Globus pallidus (tissue), 1 donor: ENCODE results near the gene CDH4.

Experiments used
- DNase-seq: peaks from one replicate; pipeline ENCODE4 v3.0.0-alpha.2; 2015; ENCODE audit warnings: low spot score

Gene CDH4

DNA sequence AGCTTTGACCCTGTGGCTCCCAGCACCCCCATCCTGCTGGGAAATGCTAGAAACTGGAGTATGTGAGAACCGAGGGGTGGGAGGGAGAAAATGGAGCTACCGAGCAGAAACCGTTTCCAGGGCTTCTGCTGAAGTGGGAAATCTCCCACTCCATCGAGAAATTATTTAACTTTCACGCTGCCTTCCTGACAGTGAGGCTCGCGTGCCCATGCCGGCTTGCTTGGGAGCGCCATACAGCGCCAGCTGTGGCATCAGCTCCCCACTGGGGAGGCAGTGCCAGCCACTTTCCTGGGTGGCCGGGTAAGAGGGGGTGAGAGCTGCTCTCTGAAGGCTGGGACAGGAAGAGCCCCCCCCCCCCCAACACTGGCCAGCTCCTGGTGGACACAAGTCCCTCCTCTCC is 544.7 kb downstream of the CDH4 start:
- DNase-seq = no peak

DNA sequence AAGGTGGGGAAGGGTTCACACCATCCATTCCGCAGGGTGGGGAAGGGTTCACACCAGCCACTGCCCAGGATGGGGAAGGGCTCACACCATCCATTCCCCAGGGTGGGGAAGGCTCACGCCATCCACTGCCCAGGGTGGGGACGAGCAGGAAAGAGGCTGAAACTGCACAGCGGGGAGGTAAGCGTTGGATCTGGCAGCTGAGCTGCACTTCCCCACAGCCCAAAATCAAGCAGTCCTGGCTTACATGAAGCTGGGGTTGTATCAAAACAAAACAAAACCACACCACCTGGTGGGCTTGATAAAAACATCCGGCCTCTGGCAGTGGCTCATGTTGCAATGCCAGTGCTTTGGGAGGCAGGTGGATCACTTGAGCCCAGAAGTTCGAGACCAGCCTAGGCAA is 545.1 kb downstream of the CDH4 start:
- no peak for DNase-seq

DNA sequence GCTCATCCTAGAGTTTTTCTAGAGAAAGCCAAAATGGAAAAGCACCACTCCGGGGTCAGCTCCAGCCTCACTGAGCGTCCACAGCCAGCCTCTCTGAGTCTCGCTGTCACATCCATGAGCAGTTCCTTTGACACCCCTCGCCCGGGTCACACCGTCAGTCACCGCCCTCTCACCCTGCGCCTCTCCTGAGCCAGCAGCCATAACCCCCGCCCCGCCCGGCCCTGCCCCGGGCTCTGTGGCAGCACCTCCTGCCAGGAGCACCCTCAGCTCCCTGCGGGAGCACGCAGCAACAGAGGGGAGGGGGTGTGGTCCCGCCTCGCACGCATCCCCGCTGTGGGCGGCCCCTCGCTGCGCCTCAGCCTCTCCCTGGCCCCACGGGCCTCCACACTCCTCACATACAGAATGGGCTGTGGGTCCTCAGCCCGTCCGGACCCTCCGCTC is 545.9 kb downstream of the CDH4 start:
- DNase-seq = no peak

DNA sequence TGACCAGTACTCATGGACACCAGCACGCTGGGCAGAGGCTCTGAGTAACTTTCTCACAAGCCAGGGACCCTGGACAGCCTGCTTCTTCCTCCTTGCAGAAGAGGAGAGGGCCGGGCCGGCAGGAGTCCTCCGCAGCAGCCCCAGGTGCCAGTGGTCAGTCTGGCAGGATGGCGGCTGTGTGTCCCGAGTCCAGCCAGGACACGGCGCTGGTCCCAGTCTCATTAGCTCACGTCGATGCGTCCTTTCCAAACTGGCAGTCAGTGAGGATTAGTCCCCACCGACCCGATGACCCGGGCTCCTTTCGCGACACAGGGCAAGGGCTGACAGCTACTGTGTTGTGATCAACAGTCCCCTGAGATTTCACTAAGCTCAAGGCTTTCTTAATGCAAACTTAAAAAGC is 546.6 kb downstream of the CDH4 start:
- DNase-seq = no peak

DNA sequence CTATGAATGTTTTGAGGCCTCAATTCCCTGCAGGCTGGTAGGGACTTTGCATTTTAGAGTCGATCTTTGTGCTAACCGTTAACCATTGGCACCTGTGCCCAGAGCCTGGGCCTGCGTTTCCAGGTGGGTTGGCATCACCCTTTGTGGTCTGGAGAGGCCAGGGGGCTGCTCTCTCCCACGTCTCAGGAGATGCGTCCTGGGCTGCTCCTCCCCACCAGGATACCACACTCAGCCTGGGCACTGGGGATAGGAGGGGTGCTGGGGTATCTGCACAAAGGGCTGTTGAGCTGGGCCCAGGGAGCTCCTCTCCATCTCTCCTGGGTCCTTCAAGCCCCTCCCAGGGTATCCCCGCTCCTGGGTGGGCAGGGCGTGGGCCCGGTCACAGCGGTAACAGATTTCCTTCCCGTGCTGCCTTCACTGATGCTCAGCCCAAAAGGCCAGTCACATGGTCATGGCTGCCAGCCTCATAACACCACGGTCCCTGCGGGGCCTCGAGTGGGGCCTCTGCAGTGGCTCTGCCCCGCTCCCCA is 547.4 kb downstream of the CDH4 start:
- DNase-seq = no peak

DNA sequence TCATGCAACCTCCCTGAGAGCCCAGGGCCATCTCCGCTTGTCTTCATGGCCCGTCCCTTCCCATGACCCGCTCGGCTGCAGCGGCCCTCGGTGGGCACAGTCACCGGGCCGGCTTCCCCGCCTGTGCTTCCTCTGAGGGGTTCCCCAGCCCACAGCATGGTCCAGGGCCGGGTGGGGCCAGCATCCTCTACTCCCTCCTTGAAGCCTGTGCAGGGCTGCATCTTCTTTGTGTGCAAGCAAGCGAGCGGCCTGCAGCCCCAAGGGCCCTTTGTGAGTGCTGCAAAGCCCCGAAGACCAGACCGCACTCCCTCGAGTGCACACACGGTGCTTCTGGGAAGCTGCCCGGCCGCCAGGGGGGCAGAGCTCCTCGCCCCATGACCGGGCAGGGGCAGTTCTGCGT is 547.9 kb downstream of the CDH4 start:
- no peak for DNase-seq

DNA sequence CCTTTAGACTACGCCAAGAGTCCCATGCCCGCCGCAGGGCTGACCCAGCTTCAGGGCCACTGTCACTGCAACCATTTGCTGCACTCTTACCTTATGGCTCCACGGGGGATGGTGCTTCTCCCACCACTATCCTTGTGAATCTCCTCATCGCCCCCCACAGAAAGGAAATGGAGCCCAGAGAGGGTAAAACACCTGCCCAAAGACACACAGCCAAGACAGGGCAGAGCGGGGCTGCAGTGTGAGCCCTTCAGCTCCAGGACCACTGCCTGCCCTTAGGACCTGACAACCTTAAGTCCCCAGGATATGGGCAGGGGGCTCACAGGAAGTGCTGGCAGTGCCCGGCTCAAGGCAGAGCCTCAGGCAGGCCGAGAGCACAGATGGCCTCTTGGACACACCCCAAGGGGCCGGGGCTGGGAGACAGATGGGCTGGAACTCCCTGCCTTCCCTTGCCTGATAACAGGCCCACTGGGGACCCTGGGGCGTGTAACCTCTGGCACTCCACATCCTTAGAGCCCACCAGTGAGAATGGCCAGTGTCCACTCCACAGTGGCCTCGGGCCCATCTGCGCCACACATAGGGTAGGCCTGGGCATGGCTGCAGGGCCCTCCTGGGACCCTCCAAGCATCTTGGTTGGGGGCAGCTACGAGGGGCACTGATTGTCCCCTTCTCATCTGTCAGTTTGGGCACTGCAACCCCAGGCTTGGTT is 548.5 kb downstream of the CDH4 start:
- DNase-seq = no peak

DNA sequence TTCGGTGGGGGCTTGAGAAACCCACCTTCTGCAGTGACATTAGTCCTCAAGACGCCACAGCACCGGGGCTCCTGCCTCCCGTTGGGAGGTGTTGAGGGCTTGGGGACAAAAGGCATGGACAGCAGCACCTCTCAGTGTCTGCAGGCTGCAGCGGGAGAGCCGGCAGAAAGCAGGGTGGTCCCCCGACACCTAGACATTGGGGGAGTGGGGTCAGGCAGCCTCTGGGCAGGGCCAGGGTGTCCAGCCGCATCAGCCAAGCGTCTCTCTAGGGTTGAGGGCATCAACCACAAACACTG is 549.0 kb downstream of the CDH4 start:
- no peak for DNase-seq

DNA sequence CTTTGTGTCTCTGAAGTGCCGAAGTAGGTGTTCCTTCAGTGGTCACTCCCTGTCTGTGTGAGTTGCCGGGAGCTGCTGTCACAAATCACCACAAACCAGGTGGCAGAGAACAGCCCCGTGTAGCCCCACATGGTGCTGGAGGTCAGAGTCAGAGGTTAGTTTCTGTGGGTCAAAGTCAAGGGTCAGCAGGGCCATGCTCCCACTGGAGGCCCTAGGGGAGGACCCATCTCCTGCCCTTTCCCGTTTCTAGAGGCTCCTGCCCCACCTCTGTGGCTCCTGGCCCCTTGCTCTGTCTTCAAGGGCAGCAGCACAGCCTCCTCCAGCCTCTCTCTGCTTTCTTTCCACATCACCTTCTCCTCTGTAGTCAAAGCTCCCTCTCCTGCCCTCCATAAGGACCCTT is 549.4 kb downstream of the CDH4 start:
- DNase-seq = no peak

DNA sequence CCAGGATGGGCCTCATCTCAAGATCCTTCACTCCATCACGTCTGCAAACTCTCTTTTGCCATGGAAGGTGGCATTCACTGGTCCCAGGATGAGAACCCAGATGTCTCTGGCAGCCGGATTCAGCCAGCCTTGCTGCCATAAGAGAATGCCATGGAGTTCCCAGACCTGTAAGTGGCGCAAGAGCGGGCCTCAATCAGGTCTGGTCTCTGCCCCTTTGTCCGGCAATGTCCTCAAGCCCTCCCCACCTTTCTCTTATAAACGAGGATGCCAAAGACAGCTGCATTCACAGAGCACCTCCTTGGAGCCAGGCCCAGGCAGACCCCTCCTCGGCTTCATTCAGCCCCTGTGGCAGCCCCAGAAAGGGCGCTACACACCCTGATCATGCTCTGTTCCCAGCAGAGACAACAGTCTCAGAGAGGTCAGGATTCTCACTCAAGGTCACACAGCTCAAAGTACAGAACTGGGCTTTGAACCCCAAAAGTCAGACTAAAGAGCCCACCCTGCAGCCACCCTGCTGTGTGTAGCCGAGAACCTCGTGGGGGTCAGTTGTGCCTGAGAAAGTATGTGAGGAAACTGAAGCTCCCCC is 549.9 kb downstream of the CDH4 start:
- DNase-seq = no peak

DNA sequence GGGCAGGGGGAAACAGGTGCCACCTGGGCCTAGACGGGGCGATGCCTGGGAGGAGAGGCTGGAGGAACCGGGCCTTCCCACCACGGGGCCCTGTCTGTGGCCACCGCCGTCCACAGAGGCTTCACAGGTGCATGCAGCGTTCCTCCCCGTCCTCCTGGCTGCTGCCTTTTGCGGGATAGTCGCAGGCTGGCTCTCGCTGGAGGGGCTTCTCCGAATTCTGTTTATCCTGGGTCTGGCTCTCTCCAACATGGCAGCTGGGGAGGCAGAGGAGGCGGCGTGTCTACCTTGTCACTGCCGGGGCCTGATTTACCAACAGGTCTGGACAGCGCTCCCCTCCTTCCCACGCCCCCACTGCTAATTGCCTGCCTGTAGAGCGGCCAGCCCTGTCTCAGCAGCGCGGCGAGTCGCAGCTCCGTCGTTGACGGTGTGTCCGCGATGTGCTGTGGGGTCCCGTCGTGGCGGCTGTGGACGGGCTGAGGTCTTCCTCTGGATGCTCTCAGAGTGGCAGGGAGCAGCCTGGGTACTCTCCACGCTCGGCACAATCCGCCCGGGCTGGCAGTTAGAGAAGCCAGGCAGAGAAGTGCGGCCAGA is 550.8 kb downstream of the CDH4 start:
- DNase-seq = no peak

DNA sequence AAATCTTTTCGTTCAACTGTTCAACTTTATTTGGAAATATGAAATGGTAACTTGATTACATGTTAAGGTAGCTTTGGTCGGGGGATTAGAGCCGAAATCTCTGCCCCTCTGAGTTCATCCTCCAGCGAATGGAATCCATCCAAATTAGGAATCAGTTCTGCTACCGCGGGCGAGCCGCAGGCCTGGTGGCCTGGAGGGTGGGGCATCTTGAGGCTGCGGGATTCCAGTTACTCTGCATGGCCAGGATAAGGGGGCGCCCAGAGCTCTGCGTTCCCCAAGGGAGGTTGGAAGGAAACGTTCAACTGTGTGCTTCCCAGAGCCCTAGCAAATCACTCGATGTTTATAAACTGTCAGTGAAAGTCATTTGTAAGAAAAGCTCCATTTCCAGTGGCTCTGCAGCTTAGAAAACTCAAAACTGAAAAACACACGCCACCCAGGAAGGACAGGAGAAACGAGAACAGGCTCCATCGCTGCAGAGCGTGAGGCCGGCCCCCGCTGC is 551.4 kb downstream of the CDH4 start:
- no peak for DNase-seq

DNA sequence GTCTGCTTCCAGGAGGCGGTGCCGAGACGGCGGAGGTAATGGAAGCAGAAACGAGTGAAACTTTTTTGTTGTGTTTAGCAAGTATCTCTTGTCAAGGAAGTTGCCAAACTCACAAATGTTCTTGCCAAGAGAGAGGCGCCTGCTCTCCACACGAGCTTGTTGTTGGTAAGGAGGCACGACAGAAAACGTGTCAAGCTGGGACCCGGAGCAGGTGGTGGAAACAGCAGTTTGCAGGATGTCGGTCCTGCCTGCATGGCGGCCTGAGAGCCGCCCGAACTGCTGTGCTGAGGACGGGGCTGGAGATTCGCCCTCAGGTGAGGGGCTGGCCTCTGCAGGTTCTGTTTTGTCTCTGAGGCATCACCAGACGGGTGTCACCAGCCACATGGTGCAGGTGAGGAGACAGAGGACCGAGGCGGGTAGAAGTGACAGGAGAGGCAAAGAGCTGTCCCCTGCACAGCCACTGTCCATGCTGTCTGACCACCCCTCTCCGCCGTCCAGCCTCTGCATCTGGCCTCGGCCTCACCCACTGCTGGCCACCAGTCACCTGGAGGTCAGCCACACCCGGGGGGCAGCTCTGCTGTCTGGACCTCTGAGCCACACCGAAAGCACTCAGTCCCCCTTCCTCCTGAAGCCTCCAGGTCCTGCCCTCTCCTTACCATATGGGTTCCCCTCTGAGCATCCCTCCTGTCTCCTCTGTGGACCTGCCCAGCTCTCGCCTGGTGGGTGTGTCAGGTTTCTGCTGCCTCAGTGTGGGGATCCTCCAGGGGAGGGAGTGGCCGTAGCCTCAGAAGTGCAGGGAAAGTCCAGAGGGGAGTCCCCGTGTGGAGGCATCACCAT is 552.1 kb downstream of the CDH4 start:
- DNase-seq = no peak

DNA sequence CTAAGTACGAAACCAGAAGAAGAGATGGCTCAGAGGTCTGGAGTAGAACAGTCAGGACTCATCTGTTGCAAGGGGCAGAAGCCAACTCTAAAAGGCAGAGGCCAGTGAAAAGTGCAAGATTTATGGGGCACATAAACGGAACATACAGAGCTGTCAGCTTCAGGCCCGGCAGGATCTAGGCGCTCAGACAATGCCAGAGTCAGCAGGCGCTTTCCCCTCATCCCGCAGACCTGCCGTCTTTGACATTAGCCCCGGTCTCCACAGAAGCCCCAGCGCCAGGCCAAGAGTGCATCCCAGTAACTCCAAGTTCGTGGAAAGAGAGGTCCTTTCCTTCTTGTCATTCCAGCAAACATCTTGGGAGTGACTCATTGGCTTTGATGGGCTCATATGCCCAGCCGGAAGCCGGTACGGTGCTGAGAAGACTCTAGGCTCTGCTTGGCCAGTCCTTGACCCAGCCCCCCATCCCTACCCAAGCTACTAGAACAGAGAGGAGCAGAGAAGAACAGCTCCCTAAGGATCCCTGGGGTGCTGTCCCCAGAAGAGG is 552.8 kb downstream of the CDH4 start:
- no peak for DNase-seq

DNA sequence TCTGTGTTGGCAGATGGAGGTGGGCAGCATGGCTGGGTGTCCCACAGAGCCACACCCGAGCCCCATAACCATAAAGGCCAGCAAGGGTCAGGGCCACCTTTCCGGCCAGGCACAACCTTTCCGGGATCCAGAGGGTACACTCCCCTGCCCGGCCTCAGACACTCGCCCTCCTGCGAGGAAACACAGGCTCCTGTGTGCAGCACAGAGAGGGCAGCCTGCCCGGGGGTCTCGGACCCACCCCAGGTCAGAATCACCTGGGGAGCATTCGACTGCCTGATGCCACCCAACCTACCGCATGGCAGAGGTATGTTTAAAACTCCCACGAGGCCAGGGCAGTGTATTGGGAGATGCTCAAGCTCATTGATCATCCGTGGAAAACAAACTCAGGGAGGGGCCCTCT is 553.3 kb downstream of the CDH4 start:
- DNase-seq = no peak

DNA sequence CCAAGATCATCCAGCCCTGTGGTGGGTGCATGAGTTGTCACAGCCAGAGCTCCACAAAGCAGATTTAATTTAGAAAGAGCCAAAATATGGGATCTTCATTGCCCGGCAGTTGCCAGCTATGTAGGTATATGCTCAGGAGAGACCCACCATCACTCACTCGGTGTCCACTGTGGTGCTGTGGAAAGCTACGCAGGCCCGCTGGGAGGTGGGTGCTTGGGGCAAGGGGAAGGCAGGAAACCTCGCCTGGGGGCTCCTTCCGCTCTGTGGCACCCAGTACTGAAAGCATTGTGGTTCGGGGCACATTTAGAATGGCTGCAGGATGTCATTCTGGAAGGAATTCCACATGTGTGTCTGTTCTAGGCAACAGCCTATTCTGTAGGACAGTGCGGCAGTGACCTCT is 553.7 kb downstream of the CDH4 start:
- no peak for DNase-seq

DNA sequence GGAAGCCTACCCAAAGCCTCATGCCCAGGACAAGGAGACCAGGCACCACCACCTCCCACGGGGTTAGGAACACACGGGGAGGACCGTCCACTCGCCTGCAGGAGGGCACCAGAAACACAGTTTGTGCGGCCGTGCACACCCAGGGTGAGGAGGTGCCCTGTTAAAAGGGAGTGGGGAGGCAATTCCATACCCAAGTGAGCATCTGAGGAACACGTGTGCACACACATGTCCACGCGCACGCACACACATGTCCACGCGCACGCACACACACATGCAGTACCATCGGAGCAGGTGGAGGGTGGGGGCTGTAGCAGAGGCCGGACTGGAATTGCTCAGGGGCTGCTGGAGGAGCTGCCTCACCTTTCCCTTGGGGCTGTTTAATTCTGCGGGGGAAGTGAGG is 554.3 kb downstream of the CDH4 start:
- DNase-seq = no peak

DNA sequence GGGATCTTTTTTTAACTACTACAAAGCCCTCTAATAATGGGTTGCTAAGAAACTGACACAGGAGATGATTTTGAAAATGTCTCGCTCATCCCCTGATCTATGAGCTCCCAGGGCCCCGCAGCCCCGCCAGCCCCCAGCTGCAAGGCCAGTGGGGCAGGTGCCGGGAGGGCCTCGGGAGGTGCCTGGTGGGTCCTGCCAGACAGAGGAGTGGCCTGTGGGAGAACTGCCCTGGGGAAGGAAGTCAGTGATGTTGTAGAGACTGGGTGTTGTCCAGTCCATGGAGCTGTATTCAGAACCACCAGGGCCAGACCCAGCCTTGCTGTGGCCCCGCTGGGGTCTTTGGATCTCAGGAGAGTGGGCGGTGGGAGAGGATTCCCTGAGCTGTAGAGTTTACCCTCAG is 554.9 kb downstream of the CDH4 start:
- DNase-seq = no peak

DNA sequence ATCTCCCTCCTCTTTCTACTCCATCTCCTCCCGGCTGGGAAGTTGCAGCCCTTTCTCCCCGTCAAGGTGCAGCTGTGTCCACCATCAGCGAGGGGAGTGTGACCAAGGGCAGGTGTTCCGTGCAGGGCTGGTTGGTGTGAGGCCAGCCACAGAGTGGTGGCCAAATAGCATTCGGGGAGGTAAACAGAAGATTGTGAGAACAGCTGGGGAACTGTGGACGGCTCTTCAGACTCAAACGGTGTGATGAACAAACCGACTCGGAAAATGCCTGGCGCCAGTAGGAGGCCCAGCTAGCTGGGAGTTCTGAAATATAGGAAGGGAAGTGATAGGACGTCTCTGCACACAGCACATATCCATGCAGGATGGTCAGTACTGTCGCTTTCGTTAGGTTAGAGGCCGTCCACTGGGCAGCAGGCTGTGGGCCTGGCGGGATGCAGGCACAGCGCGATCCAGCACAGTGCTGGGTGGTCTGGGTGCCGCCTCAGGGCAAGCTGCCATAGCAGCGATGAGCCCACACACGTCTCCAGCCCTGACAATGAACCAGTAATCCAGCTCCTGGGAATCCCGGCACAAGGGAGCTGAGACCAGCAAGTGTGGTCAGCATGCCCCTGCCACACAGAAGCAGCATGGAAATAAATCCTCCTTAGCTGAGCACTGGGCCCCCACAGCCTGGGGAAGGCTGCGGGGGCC is 555.6 kb downstream of the CDH4 start:
- no peak for DNase-seq

DNA sequence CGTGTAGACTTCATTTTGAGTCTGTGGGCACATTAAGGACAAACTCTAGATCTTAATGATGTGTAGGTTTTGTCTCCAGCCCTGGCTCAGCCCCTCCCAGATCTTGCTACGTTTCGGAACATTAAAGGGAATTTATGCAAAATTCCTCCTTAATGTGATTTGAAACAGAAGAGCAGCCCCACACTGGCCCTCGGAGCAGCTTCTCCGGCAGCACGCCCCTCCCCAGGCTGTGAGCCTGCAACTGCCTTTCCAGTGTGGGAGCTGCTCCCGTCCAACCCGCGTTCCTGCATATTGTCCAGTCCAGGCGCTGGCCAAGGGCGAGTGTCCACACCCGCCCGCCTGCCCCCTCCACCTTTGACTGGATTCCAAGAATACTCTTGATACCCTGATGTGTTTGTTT is 556.4 kb downstream of the CDH4 start:
- no peak for DNase-seq

DNA sequence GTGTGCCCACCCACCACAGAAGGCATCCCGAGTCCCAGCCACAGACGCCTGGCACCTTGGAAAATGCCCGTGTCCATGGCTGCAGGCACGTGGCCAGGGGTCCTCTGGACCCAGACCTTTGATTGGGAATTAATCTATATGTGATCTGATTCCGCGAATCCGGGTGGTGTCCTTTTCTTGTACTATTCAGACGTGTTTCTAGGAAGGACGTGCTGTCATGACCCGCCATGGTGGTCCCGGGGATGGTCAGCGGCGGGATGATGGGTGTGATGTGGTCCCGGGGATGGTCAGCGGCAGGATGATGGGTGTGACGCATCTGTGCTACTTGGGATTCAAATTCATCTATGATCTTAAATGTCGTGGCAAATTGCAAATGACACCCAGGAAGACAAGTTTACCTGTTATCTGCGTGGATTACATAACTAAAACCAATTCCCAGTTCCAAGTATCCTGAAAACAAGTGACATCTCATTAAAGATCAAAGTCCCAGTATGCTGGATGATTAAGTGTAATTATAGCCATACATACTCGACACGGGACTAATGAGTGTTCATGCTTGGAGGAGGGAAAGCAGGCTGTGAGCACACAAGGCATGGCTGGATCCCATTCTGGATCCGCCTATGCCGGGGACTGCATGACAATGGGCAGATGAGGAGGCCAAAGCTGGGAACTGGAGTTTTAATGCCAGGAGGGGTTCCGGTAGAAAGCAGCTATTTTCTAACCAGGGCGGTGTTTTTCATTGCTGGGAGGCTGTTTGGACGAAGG is 557.1 kb downstream of the CDH4 start:
- no peak for DNase-seq
